ENCODE results near the gene SLC35F3.

DNA sequence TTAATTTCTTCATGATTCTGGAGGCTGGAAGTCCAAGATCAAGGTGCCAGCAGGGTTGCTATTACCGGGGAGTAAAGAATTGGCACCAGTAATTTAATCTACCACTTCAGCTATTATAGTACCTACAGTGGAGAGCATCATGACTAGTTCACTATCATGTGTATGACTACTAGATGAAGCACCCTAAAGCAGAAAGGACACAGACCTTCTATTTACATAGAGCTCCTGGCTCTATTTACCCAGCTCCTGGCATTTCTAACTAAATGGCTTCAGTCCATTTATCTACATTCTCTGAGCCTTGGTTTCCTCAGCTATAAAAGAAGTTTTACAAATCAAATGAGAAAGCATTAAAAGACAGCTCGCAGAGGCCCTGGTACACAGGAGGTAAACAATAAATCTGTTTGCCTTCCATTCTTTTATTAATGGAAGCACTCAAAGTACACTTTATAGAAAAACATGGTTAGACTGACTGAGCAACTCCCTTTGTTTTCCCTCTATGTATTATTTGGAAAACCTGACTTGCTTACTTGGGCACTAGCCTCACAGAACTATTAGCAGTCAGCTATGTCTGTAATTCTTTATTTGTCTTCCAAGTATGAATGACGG lies 203.0 kb downstream of the SLC35F3 start:
- TF ChIP-seq NFIC (IDR thresholded peaks at IDR 0.05) (no peak), RAD21 (IDR thresholded peaks at IDR 0.05; ENCODE audit: low read depth) (no peak), EP300 (IDR thresholded peaks at IDR 0.05; ENCODE audit: borderline replicate concordance) (no peak), CREB1 (IDR thresholded peaks at IDR 0.05; ENCODE audit: low read depth) (no peak), TAF1 (IDR thresholded peaks at IDR 0.05; ENCODE audit: low read depth) (no peak), CEBPB (IDR thresholded peaks at IDR 0.05) (no peak), YY1 (IDR thresholded peaks at IDR 0.05; ENCODE audit: low read depth) (no peak)
- TF ChIP-seq, protein P1, sequence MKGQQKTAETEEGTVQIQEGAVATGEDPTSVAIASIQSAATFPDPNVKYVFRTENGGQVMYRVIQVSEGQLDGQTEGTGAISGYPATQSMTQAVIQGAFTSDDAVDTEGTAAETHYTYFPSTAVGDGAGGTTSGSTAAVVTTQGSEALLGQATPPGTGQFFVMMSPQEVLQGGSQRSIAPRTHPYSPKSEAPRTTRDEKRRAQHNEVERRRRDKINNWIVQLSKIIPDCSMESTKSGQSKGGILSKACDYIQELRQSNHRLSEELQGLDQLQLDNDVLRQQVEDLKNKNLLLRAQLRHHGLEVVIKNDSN (IDR thresholded peaks at IDR 0.05), result no peak
- TF ChIP-seq, protein P2, sequence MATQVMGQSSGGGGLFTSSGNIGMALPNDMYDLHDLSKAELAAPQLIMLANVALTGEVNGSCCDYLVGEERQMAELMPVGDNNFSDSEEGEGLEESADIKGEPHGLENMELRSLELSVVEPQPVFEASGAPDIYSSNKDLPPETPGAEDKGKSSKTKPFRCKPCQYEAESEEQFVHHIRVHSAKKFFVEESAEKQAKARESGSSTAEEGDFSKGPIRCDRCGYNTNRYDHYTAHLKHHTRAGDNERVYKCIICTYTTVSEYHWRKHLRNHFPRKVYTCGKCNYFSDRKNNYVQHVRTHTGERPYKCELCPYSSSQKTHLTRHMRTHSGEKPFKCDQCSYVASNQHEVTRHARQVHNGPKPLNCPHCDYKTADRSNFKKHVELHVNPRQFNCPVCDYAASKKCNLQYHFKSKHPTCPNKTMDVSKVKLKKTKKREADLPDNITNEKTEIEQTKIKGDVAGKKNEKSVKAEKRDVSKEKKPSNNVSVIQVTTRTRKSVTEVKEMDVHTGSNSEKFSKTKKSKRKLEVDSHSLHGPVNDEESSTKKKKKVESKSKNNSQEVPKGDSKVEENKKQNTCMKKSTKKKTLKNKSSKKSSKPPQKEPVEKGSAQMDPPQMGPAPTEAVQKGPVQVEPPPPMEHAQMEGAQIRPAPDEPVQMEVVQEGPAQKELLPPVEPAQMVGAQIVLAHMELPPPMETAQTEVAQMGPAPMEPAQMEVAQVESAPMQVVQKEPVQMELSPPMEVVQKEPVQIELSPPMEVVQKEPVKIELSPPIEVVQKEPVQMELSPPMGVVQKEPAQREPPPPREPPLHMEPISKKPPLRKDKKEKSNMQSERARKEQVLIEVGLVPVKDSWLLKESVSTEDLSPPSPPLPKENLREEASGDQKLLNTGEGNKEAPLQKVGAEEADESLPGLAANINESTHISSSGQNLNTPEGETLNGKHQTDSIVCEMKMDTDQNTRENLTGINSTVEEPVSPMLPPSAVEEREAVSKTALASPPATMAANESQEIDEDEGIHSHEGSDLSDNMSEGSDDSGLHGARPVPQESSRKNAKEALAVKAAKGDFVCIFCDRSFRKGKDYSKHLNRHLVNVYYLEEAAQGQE (IDR thresholded peaks at IDR 0.05; ENCODE audit: low read depth), result no peak
- TF ChIP-seq, protein P3, sequence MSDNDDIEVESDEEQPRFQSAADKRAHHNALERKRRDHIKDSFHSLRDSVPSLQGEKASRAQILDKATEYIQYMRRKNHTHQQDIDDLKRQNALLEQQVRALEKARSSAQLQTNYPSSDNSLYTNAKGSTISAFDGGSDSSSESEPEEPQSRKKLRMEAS (IDR thresholded peaks at IDR 0.05), result no peak

Measured in Ishikawa (cell line).